Activated CD4-positive, alpha-beta T cell treated with anti-CD3 and anti-CD28 coated beads for 48 hours (primary cell): ENCODE results near the gene CHRM4.

ENCODE experiments used
- DNase-seq: peaks from one replicate; pipeline ENCODE4 v3.0.0-alpha.2; 2020

Gene CHRM4

GRCh38 chr11:46391578-46392420, at the start of gene CHRM4:
CHRM4 (minus strand) TSS chr11:46391776; CDS start chr11:46386557, 5,219 bp downstream.
- peak; percentile 53 for DNase-seq

DNA sequence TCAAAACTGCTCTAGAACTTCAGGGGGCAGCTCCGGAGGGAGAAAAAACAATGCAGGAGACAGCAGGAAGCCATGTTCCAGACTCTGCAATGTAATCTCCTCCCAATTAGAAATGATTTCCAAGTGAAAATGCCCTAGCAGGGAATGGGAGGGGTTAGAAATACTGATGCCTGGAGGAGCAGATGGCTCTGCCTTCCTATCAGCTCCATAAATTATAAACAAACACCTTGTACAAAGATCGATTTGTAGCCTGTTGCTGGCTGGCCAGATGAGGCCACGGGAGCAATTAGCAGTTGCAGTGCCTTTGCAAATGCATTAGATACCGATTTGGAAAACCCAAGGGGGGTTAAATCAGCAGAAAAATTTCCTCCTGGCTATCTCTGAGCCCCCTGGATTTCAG, 46.6 kb upstream of the CHRM4 start:
- no peak for DNase-seq

GRCh38 chr11:46437122-46437689, 45.6 kb upstream of the CHRM4 start:
- no peak for DNase-seq

- DNase-seq, result no peak
Measured at GRCh38 chr11:46436113-46436512, 44.5 kb upstream of the CHRM4 start.

DNA sequence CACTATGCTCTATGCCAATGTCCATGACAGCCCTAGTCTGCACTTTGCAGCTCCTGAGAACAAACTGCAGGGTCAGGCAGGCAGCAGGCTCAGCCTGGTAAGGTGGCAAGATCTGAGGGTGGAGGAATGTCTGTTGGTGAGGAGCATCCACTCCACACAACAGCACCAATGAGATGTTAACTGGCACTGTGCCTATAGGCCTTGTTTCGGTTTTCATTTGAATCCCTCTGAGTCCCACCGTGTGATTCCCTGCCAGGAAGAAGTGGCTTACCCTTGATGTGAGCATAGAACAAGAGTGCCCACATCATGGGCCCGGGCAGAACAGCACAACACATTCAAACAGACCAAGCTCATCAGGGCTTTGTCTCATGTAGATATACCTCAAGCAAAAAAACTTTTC, 44.1 kb upstream of the CHRM4 start:
- no peak for DNase-seq

DNA sequence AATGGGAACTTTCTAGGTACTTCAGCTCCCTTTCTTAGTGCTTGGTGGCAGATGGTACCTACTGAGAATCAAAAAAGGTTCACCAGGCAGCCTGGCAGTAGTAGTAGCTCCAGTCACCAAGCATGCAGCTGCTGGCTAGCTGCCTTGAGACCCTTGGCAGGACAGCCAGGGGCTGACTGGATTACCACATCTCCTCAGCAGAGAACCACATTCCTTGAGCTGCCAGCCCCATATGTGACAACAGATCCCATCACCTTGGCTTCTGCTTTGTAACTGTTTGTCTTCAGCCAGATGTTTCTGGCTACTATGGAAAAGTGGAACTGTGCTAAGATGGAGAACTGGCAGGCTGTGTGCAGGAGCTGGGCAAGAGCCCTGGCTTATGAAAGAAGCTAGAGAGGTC, 39.6 kb upstream of the CHRM4 start:
- no peak for DNase-seq

DNA sequence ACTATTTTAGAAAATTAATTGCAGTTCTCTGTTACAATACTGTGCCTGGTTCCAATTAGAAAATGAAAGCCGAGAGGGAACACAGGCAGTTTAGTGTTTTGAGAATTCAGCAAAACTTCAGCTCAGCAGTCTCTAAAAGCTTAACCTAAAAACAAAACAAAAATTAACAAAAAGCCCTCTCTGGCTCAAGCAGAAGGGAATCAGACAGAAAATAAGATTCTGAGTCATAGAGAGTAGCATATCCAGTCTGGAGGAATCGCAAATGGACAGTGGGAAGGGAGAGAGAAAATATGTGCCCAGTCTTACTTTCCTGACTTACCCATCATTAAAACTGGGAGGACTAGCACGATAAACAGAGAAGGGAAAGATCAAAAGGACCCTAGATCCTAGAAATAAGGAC, 38.1 kb upstream of the CHRM4 start:
- no peak for DNase-seq

DNA sequence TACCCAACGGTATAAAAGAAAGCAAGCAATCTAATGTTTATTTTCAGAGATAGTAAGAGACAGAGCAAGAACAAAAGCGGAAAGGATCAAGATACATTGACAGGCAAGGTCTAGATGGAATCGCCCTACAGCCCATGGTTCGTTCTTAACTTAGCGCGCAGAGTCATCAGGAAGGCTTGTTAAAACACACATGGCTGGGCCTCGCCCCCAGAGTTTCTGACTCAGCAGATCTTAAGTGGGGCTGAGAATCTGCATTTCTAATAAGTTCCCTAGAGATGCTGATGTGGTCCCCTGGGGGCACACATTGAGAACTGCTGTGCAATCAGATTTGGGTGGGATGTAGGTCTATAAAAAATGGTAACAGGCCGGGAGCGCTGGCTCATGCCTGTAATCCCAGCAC, 35.8 kb upstream of the CHRM4 start:
- no peak for DNase-seq

DNA sequence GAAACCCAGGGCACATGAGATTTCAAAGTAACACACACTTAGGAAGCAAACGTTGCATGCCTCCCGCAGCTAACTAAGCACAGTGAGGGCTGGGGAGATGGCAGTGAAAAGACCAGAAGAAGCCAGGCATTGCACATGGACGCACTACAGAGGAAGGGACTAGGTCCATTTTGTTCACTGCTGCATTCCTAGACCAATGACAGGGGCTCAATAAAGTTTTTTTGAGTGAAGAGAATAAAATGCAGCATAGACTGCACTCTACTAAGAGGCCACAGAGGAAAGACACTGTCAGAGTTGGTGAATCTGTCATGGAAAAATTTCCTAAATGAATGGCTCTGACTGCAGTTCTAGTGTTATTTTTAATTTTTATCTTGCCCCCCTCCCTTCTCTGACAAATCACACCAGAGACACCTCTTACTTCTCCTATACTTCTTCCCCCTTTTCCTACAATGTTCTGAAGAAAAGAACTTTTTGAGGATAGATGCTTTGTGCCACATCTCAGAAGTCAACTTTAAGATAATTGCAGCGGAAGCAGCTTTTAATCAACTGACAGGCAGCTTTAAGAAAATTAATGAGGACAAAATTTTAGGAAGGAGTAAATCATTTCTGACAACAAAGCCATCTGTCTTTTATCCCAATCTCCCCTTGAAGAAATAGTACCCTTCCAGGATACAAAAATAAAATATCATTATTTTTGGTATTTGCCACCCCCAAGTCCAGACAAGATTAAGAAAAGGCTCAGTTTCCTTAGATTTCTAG, 34.8 kb upstream of the CHRM4 start:
- DNase-seq, result no peak

- DNase-seq, result no peak
Measured at GRCh38 chr11:46422588-46422987, 31.0 kb upstream of the CHRM4 start.

DNA sequence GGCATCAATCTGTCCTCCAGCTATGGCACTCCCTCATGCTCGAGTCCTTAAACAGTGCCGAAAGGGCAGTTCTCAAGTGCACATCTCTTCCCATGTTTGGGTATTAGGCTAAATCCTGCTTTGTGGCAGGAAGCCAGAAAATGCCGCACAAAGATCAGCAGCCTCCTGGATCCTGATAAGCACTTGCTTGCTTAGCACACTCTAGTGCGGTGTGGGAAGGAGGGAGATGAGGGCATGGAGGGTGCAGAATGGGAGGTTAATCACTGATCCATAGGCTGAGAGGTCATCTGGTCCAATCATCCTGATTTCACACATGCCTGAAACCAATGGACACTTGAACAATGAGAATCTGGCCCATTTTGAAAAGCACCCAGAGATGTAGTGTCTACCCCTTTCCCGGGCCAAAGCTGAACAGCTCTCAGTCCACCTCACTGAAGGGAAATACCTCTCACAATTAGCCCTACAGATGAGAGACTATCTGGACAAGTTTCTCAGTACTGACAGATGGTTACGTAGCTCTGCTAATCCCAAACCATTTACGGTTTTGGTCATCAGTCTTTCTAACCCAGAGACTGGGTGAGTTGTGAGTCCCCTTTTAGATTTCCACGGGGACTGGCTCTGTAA, 29.8 kb upstream of the CHRM4 start:
- DNase-seq, result no peak

DNA sequence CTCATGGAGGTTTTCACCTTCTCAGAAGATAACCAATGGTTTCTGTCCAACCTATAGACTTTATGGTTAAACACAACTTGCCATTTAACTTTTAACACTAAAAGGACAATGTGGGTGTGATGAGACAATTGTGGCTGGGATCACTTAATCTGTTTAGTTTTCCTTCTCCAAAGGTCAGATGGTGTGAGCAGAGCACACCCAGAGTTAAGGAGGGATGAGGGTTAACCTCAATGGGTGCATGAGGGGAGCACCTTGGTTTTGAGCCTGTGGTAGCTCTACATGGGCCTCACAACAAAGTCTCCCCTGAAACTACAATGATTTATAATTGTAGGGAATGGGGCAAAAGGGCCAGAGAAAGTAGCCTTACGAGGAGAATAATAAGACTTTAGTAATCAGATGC, 28.9 kb upstream of the CHRM4 start:
- DNase-seq, result no peak

DNA sequence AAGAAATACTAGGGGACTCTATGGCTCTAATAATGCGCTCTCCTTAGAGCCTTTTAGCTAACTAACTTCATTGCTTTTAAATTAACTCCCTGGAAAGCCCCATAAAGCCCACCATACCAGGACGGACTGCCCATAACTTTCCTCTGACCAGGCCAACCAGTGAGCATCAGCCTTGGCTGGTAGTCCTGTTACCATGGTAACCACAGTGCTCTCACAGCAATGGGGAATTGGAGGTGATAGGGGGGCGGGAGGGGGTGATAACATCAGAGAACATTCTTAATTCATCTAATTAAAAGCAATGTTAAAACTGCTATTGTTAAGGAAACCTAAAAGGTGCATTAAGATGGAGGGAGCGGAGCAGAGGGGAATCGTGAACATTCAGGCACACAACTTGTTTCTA, 27.2 kb upstream of the CHRM4 start:
- no peak for DNase-seq

- no peak for DNase-seq
Measured at GRCh38 chr11:46417711-46418110, 26.1 kb upstream of the CHRM4 start.

DNA sequence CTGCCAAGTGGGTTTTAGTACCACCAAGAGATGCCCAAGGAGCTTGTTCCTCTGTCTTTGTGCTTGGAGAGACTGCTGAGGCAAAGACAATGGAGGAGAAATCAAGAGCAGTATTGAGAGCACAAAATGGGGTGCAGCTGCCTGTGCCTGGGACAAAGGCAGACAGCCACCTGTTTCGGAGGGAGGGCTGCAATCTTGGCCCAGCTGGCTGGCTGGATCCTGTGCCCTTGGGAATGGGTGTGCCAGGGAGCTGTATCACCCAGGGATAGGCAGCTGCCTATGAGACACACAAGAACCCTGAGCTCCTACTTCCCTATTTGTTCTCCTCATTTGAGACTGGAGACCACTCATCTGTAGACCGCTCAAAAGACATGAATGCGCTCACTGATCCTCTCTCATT, 23.3 kb upstream of the CHRM4 start:
- DNase-seq, result no peak

GRCh38 chr11:46414466-46414796, 22.9 kb upstream of the CHRM4 start:
- no peak for DNase-seq

- DNase-seq, result no peak
Measured at GRCh38 chr11:46413760-46414465, 22.3 kb upstream of the CHRM4 start.

DNA sequence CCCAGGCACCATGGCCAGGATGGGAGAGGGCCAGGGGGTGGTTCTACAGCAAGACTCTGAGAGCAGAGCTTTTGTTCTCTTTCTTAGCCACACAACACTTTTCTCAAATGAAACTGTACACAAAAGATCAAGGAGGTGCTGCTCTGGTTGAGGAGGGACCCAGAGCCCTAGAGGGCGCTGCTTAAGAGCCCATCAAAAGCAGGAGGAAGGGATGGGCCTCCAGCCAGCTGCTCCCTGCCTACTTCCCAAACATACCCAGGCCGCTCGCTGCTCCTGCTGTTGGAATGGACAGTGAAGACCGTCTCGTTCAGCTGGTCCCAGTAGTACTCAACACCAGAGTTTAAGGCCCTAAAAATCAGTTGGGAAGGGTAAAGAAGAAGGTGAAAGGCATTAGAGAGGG, 18.4 kb upstream of the CHRM4 start:
- no peak for DNase-seq

DNA sequence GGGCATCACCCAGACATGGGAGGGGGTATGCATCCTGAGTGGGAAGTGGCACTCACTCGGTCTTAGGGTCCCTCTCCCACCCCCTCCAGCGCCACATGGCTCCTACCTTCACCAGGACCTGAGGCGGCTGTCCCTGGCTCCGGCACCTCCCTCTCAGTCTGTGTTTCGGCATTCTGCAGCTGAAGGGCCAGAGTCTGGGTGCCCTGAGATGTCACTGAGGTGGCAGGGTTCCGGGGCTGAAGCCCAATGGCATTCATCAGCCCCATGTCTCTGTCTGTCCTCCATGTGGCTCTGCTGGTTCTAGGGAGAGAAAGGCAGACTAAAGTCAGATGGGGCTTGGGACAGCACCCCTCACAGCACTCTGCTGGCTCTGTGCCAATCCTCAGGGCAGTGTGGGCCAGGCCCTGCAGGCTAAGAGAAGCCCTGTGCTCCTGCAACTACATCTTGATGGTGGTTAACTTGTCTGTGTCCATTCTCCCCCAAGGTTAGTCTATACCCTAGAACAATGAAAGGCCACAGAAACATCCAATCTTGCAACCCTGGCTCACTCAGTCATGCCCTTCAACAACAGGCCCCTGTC, 16.9 kb upstream of the CHRM4 start:
- DNase-seq, result no peak

GRCh38 chr11:46407635-46408034, 16.1 kb upstream of the CHRM4 start:
- DNase-seq, result no peak

- no peak for DNase-seq
Measured at GRCh38 chr11:46404476-46405017, 13.0 kb upstream of the CHRM4 start.
